Endothelial cell of umbilical vein (primary cell): ENCODE results near the gene ACSS1. TPM values are rescaled to one million over a fixed set of nuclear protein-coding genes. Genes with fewer than 3 reads are reported as not detected.

Source experiments
- BruUV-seq: library from RNA; stranded (reverse); fragments of 400-500 nt; replicated peaks from 2 replicates; lab custom pipeline; 2021; lab: Mats Ljungman, UMichigan
- CTCF ChIA-PET: fragments of 300-600, 350-600 bp; sonication (Branson Sonifier 250); formaldehyde crosslinking; loops from one replicate; lab custom pipeline; 2021; ENCODE audit warnings: antibody characterized with exemption, inconsistent platforms; lab: Charles Lee
- POLR2A ChIA-PET: fragments of 300-600, 350-600 bp; sonication (Branson Sonifier 250); formaldehyde crosslinking; loops from one replicate; lab custom pipeline; 2021; ENCODE audit warnings: antibody characterized with exemption, inconsistent platforms; lab: Charles Lee
- DNase-seq: peaks from one replicate; pipeline ENCODE4 v3.0.0-alpha.2; 2011; ENCODE audit warnings: low read depth, low spot score
- FAIRE-seq: peaks from 2 replicates; lab custom pipeline; 2011; peaks lifted over from hg19 to GRCh38; lab: Jason Lieb, UNC
- H2AFZ ChIP-seq: 2 replicates; pipeline ENCODE4 v1.6.0; 2012; ENCODE audit warnings: low read depth, low read length, control low read depth, inconsistent platforms
- H3K27ac ChIP-seq: 2 replicates; pipeline ENCODE4 v1.5.1; 2011; ENCODE audit warnings: low read depth, mild to moderate bottlenecking, control low read depth, low read length, moderate library complexity; ENCODE audit not compliant: insufficient read depth
- H3K27me3 ChIP-seq, 2 experiments: 2 replicates each; pipeline versions ENCODE4 v1.6.0 to v1.6.1; 2011; ENCODE audit warnings: low read length in 2 of 2, mixed read lengths in 1 of 2; ENCODE audit not compliant: control insufficient read depth in 2 of 2, insufficient read depth in 2 of 2
- H3K36me3 ChIP-seq, 2 experiments: 2 replicates in 1 of 2; 3 replicates in 1 of 2; pipeline ENCODE4 v1.5.1; 2011; ENCODE audit warnings: low read length in 2 of 2, mild to moderate bottlenecking in 1 of 2, moderate library complexity in 1 of 2; ENCODE audit not compliant: control insufficient read depth in 2 of 2, insufficient read depth in 2 of 2; ENCODE audit errors: extremely low read depth in 1 of 2
- H3K4me1 ChIP-seq: 3 replicates; pipeline ENCODE4 v1.5.1; 2011; ENCODE audit warnings: mild to moderate bottlenecking, low read length; ENCODE audit not compliant: control insufficient read depth, insufficient read depth; ENCODE audit errors: extremely low read depth
- H3K4me2 ChIP-seq: 2 replicates; pipeline ENCODE4 v1.6.1; 2011; ENCODE audit warnings: low read length, control low read depth, mixed read lengths; ENCODE audit not compliant: insufficient read depth
- H3K4me3 ChIP-seq, 3 experiments: fragments of 200-600 bp in 1 of 3; sonication (generic), shearing (Covaris generic) in 1 of 3; replicated peaks in 1 of 3; 2 replicates each; pipeline ENCODE4 v1.5.1; 2011 to 2016; ENCODE audit warnings: control low read depth in 3 of 3, low read length in 3 of 3, mild to moderate bottlenecking in 2 of 3, inconsistent platforms in 1 of 3, low read depth in 1 of 3, moderate library complexity in 1 of 3; ENCODE audit not compliant: insufficient read depth in 1 of 3
- H3K79me2 ChIP-seq: 2 replicates; pipeline ENCODE4 v1.6.0; 2012; ENCODE audit warnings: low read length, inconsistent platforms; ENCODE audit not compliant: control insufficient read depth, insufficient read depth
- H3K9ac ChIP-seq: replicated peaks from 2 replicates; pipeline ENCODE3; 2011; ENCODE audit warnings: low read length, control low read depth; ENCODE audit not compliant: insufficient read depth; ENCODE audit errors: extremely low read depth
- H3K9me1 ChIP-seq: replicated peaks from 3 replicates; pipeline ENCODE4 v1.6.0; 2011; ENCODE audit warnings: mild to moderate bottlenecking, low read length; ENCODE audit not compliant: control insufficient read depth, insufficient read depth; ENCODE audit errors: extremely low read depth
- H3K9me3 ChIP-seq: replicated peaks from 2 replicates; pipeline ENCODE4 v1.5.1; 2012; ENCODE audit warnings: low read length, inconsistent platforms; ENCODE audit not compliant: control insufficient read depth, insufficient read depth
- H4K20me1 ChIP-seq: replicated peaks from 2 replicates; pipeline ENCODE3; 2011; ENCODE audit warnings: mild to moderate bottlenecking, low read length; ENCODE audit not compliant: control insufficient read depth, insufficient read depth; ENCODE audit errors: extremely low read depth
- CTCF ChIP-seq, 2 donors: IDR thresholded peaks; 1 replicate in 1 of 2; 2 replicates in 1 of 2; pipeline ENCODE4 v1.5.1; 2011; ENCODE audit warnings: low read length in 2 of 2, mild to moderate bottlenecking in 2 of 2, moderate library complexity in 2 of 2, control low read depth in 1 of 2, inconsistent platforms in 1 of 2, low read depth in 1 of 2; ENCODE audit not compliant: insufficient read depth in 1 of 2; ENCODE audit errors: extremely low read depth in 1 of 2
- EZH2 ChIP-seq: IDR thresholded peaks from 2 replicates; pipeline ENCODE4 v1.6.1; 2012; ENCODE audit warnings: borderline replicate concordance, low read depth, mild to moderate bottlenecking, moderate library complexity, low read length, inconsistent platforms; ENCODE audit not compliant: severe bottlenecking
- FOS ChIP-seq: IDR thresholded peaks from 2 replicates; pipeline ENCODE4 v1.6.1; 2011; ENCODE audit warnings: mild to moderate bottlenecking, low read length, moderate library complexity, borderline replicate concordance; ENCODE audit not compliant: insufficient read depth
- GATA2 ChIP-seq: IDR thresholded peaks from 2 replicates; pipeline ENCODE4 v1.7.0; 2011; ENCODE audit warnings: low read depth, mild to moderate bottlenecking, moderate library complexity, mixed read lengths, low read length; ENCODE audit not compliant: insufficient read length, insufficient read depth
- JUN ChIP-seq: IDR thresholded peaks from 2 replicates; pipeline ENCODE4 v1.6.1; 2011; ENCODE audit warnings: borderline replicate concordance, low read depth; ENCODE audit not compliant: insufficient read length, insufficient read depth
- MAX ChIP-seq: IDR thresholded peaks from 2 replicates; pipeline ENCODE4 v1.6.1; 2011; ENCODE audit not compliant: insufficient read depth, insufficient read length
- MYC ChIP-seq: IDR thresholded peaks from one replicate; pipeline ENCODE4 v1.6.1; 2011; ENCODE audit warnings: mild to moderate bottlenecking, low read depth, low read length
- POLR2A ChIP-seq: IDR thresholded peaks from 2 replicates; pipeline ENCODE4 v1.6.1; 2012; ENCODE audit warnings: low read depth, mild to moderate bottlenecking, control low read depth, low read length
- POLR2AphosphoS5 ChIP-seq: IDR thresholded peaks from 2 replicates; pipeline ENCODE4 v1.6.1; 2012; ENCODE audit warnings: low read depth, mild to moderate bottlenecking, control low read depth, low read length, moderate library complexity; ENCODE audit not compliant: insufficient read depth
- dilution Hi-C: fragments of 300-500 bp; cut with MboI; formaldehyde crosslinking; loops from one replicate; pipeline ENCODE4 v1.15.0; 2019; ENCODE audit warnings: low sequenced_read_pairs; ENCODE audit not compliant: extremely low pct_ligation_motif_present
- intact Hi-C: fragments of 100-400 bp; cut with micrococcal nuclease; formaldehyde crosslinking; loops from one replicate; pipeline ENCODE4 v1.10.0; 2022
- polyA plus RNA-seq, 4 experiments: library from polyadenylated mRNA; depleted of rRNA in 3 of 4; stranded (reverse) in 3 of 4; unstranded in 1 of 4; fragments of >200 nt; gene quantifications; 2 replicates each; pipeline versions ENCODE4 v1.2.1 to v1.2.3, GENCODE V29; 2011 to 2012; ENCODE audit warnings: missing spikeins in 1 of 4
- total RNA-seq: library from RNA; stranded (reverse); gene quantifications from 2 replicates; pipeline ENCODE4 v1.2.3, GENCODE V29; 2021

ACSS1 gene
- total and polyA plus RNA-seq, 2 donors (not counting 3 experiments of a cell fraction or from before 2014, with no cell fraction given), result 6.2 to 17.9 TPM

- no peak overlapping the region for H2AFZ ChIP-seq
- no peaks in the 10 kb centered on the region for H3K79me2 ChIP-seq
- CTCF ChIA-PET, result no interaction called here
- H3K27me3 ChIP-seq, result no peaks in the 10 kb centered on the region
- H3K9me1 ChIP-seq, result no peaks in the 10 kb centered on the region
- no peak for TF ChIP-seq POLR2AphosphoS5
- TF ChIP-seq EZH2, result no peak
- no peak for TF ChIP-seq JUN
- no peak for TF ChIP-seq CTCF (IDR thresholded peaks at IDR 0.05; ENCODE audit: extremely low read depth in 1 of 2, insufficient read depth in 1 of 2, low read depth in 1 of 2, low read length in 2 of 2)
- TF ChIP-seq POLR2A, result no peak
- H3K36me3 ChIP-seq, result peaks cover 10 to 11% of the 10 kb centered on the region in 2 experiments
- no peak for DNase-seq
- POLR2A ChIA-PET, result no interaction called here
- no peak overlapping the region for H3K9ac ChIP-seq
- no peak for FAIRE-seq
- dilution Hi-C loops, result no loop called here
- no peak overlapping the region for H3K4me3 ChIP-seq
- no peak overlapping the region for H3K27ac ChIP-seq
- no peak overlapping the region for H3K4me2 ChIP-seq
- no peaks in the 10 kb centered on the region for H3K9me3 ChIP-seq
- peaks cover 15% of the 10 kb centered on the region for H3K4me1 ChIP-seq
- BruUV-seq, result no TSS peak
- H4K20me1 ChIP-seq, result no peaks in the 10 kb centered on the region
- intact Hi-C loops, result no loop called here
Observed at GRCh38 chr20:24970754-24971153, 87.2 kb downstream of the ACSS1 start.

GRCh38 chr20:24970030-24970553 is 87.8 kb downstream of the ACSS1 start:
- dilution Hi-C loops, result no loop called here
- Histone ChIP-seq H3K36me3 (peaks cover 10 to 14% of the 10 kb centered on the region in 2 experiments), H3K4me3 (no peak overlapping the region), H2AFZ (no peak overlapping the region), H3K4me1 (peaks cover 15% of the 10 kb centered on the region), H3K79me2 (no peaks in the 10 kb centered on the region), H3K9ac (no peak overlapping the region), H4K20me1 (no peaks in the 10 kb centered on the region), H3K9me3 (no peaks in the 10 kb centered on the region), H3K27me3 (no peaks in the 10 kb centered on the region), H3K4me2 (no peak overlapping the region), H3K9me1 (no peaks in the 10 kb centered on the region), H3K27ac (no peak overlapping the region)
- DNase-seq (no peak), FAIRE-seq (no peak)
- TF ChIP-seq FOS, result no peak
- no peak for TF ChIP-seq GATA2
- TF ChIP-seq EZH2, result no peak
- TF ChIP-seq MYC, result no peak
- TF ChIP-seq CTCF (IDR thresholded peaks at IDR 0.05; ENCODE audit: extremely low read depth in 1 of 2, insufficient read depth in 1 of 2, low read depth in 1 of 2, low read length in 2 of 2), result no peak
- no peak for TF ChIP-seq MAX
- TF ChIP-seq JUN, result no peak
- TF ChIP-seq POLR2A, result no peak
- TF ChIP-seq POLR2AphosphoS5, result no peak
- no TSS peak for BruUV-seq
- CTCF ChIA-PET, result no interaction called here
- POLR2A ChIA-PET, result no interaction called here
- intact Hi-C loops, result no loop called here
